Skeletal muscle satellite cell (primary cell): ENCODE results near the gene TBX10.
A peak's percentile ranks its signal among the peaks of the same experiment; 100 is the strongest.
"Not testable (repeated sequence)": the region's sequence is repeated elsewhere in the genome, so short reads cannot be mapped to it uniquely, and the experiment has no call there.

Source experiments
- H3K27me3 ChIP-seq: 2 replicates; pipeline ENCODE4 v1.7.0; 2013; ENCODE audit warnings: low read length; ENCODE audit not compliant: control insufficient read depth, insufficient read depth
- H3K36me3 ChIP-seq: 2 replicates; pipeline ENCODE4 v1.7.0; 2013; ENCODE audit warnings: mild to moderate bottlenecking, control low read depth, low read length; ENCODE audit not compliant: insufficient read depth
- H3K4me1 ChIP-seq: 2 replicates; pipeline ENCODE4 v1.7.0; 2013; ENCODE audit warnings: low read length; ENCODE audit not compliant: control insufficient read depth, insufficient read depth
- H3K4me2 ChIP-seq: 2 replicates; pipeline ENCODE4 v1.7.0; 2013; ENCODE audit warnings: mild to moderate bottlenecking, low read length
- H3K4me3 ChIP-seq: 2 replicates; pipeline ENCODE4 v1.7.0; 2013; ENCODE audit warnings: low read length
- H3K9ac ChIP-seq: 2 replicates; pipeline ENCODE4 v1.7.0; 2013; ENCODE audit warnings: mild to moderate bottlenecking, low read depth, low read length, moderate library complexity
- H3K9me3 ChIP-seq: replicated peaks from 2 replicates; pipeline ENCODE4 v1.7.0; 2013; ENCODE audit warnings: mild to moderate bottlenecking, control low read depth, low read length

The TBX10 gene

DNA sequence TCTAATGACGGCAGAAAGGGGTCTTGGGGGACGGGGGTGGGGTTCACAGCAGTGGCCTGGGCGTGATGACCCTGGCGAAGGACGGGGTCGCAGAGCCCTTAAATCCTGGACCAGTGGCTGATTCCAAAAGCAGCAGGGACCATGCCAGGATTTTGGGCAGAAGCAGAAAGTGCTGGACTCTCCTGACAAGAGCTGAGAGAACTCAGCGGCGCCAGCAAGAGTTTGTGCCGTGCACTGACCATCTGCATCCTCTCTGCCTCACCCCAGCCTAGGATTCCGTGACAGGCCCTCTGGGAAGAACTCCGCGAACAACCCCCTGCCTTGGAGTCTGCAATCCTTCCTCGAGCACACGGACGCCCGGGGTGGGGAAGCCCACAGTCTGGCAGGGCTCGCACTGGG is 33.5 kb downstream of the TBX10 start:
- peaks cover 9% of the 10 kb centered on the region for H3K27me3 ChIP-seq
- peak overlapping the region; percentile 93 for H3K9ac ChIP-seq
- H3K4me3 ChIP-seq, result peak overlapping the region; percentile 87
- no peaks in the 10 kb centered on the region for H3K9me3 ChIP-seq
- peak overlapping the region; percentile 90 for H3K4me2 ChIP-seq
- H3K4me1 ChIP-seq, result peaks cover 10% of the 10 kb centered on the region
- H3K36me3 ChIP-seq, result peaks cover 14% of the 10 kb centered on the region

DNA sequence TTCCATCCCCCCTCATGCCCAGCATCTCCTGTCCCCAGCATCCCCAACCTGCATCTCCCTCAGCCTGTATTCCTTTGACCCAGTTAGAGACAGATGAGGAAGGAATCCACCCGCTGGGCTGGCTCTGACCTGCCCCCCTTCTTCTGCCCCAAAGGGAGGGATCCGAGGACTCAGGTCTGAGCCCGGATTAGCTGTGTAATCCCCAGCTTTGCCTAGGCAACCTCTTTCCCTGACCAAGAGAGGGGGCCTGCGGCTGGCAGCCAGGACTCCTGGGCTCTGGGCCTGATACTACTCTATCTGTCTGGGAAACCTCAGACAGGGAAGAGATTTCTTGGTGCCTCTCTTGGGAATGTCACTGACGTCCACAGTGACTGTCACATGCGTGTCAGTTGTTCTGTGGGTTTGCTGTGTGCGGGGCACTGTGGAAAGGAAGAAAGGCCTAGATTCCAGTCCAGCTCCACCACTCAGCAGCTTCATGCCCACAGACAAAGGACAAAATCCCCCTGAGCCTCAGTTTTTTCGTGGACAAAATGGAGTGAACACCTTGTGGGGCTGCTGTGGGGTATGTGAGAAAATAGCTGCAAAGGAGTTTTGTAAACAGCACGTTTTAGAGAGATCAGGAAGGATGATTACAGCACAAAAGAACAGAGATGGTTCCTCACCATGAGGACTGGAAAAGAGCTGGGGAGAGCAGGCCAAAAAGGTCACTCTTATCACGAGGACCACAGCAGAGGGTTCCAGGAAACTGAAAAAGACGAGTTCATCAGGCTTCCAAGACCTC is 34.1 kb downstream of the TBX10 start:
- Histone ChIP-seq H3K4me2 (no peak overlapping the region), H3K9me3 (no peaks in the 10 kb centered on the region), H3K36me3 (peaks cover 13% of the 10 kb centered on the region), H3K9ac (no peak overlapping the region), H3K27me3 (peaks cover 16% of the 10 kb centered on the region), H3K4me1 (peaks cover 10% of the 10 kb centered on the region), H3K4me3 (no peak overlapping the region)

DNA sequence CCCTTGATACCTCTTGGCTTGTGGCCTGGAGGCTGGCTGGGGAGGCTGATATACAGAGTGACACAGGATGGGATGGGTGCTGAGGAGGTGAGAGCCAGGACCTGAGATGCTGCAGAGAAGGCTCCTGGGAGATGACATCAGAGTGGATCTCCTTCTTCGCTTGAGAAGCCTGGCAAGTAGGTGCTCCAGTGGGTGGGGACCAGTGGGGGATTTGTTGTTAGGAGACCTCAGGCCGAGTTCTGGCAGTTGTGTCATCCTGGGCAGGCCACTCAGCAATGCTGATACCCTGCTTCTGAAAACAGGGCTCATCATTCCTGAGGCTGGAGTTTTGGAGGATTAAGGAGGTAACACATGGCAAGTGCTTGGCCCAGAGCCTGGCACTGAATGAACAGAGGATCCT is 34.7 kb downstream of the TBX10 start:
- H3K9ac ChIP-seq, result no peak overlapping the region

DNA sequence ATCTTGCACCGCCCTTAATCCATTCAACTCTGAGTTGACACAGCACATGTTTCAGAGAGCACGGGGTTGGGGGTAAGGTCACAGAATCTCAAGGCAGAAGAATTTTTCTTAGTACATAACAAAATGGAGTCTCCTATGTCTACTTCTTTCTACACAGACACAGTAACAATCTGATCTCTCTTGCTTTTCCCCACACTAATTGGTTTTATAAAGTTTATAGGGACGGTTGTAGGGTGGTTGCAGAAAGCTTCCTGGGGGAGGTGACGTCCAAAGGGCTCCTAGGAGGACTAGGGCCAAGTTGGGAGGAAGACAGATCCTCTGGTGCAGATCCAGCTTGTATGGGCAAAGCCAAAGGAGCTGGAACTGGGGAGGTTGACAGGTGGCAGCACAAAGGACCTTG is 35.4 kb downstream of the TBX10 start:
- H3K4me1 ChIP-seq, H3K4me3 ChIP-seq, H3K36me3 ChIP-seq, H3K9ac ChIP-seq, H3K4me2 ChIP-seq, H3K9me3 ChIP-seq: not testable (repeated sequence)
- peaks cover 21% of the 10 kb centered on the region for H3K27me3 ChIP-seq

More for the DNA sequence above, 34.7 kb downstream of the TBX10 start:
- Histone ChIP-seq H3K4me1 (peaks cover 10% of the 10 kb centered on the region), H3K27me3 (peaks cover 21% of the 10 kb centered on the region), H3K36me3 (peaks cover 10% of the 10 kb centered on the region), H3K4me3 (no peak overlapping the region), H3K4me2 (no peak overlapping the region), H3K9me3 (no peaks in the 10 kb centered on the region)

DNA sequence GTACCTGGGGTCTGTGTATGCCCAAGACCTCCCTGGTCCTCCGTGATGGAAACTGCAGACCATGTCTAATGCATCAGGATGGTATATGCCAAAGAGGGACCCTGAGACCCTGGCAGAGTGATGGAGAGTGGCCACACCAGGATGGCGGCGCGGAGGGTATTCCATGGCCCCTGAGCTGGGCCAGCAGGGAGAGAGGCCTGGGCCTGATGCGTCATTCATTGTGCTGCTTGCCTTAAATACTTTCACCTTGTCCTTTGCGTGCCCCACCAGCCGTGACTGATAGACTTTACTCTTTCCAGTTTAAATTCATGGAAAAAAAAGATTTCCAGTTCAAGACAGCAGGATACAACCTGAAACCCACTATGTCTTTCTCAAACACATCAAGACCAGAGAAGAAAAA is 38.5 kb downstream of the TBX10 start:
- H3K4me3 ChIP-seq, result no peak overlapping the region
- no peaks in the 10 kb centered on the region for H3K36me3 ChIP-seq
- H3K4me2 ChIP-seq, result no peak overlapping the region
- H3K27me3 ChIP-seq, result peaks cover 24% of the 10 kb centered on the region
- no peaks in the 10 kb centered on the region for H3K9me3 ChIP-seq
- H3K4me1 ChIP-seq, result peaks cover 1% of the 10 kb centered on the region
- no peak overlapping the region for H3K9ac ChIP-seq

DNA sequence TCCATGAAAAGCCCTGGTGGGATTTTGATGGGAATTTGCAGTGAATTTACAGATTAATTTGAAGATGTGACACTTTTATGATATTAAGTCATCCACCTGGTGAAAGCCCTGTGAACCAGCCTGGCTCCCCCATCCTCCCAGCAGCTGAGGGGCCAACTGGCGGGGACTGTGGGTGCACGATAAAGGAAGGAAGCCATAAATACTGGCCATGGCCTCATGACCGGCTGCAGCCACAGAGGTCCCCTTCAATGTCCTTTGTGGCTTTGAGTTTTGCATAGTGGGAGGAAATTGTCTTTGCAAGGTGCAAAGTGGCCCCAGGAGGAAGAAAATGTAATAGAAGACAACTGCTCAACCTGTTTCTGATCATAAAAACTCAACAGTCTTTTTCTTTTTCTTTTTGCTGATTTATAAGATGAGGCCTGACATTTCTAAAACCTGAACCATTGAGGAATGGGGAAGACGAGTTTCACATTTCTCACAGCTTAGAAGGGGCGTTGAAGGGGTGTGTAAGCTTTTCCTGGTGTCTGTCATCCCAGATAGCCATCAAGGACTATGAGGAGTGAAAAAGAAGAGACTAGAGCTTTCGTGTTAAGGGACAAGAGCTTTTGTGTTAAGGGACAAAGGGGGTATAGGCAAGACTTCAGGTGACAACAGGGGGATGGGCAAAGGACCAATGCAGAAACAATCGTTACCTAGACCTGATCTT is 39.1 kb downstream of the TBX10 start:
- H3K9me3 ChIP-seq, result no peaks in the 10 kb centered on the region
- H3K9ac ChIP-seq, result no peak overlapping the region
- no peaks in the 10 kb centered on the region for H3K4me1 ChIP-seq
- no peaks in the 10 kb centered on the region for H3K36me3 ChIP-seq
- H3K4me2 ChIP-seq, result no peak overlapping the region
- H3K27me3 ChIP-seq, result peaks cover 24% of the 10 kb centered on the region
- no peak overlapping the region for H3K4me3 ChIP-seq

DNA sequence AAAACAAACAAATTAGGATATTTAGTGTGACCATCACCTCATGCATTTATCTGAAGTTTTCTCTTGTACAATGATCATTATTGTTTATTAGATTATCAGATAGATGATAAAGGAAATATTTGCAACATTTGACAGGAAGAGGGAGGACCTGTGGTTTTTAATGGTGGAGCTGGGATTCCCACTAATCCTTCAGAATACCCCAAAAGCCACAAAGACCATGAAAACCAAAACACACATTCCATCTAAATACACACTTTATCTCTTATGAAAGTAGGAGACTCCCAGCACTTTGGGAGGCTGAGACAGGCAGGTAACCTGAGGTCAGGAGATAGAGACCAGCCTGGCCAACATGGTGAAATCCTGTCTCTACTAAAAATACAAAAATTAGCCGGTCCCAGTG is 40.4 kb downstream of the TBX10 start:
- Histone ChIP-seq H3K9me3 (no peaks in the 10 kb centered on the region), H3K4me1 (no peaks in the 10 kb centered on the region)

DNA sequence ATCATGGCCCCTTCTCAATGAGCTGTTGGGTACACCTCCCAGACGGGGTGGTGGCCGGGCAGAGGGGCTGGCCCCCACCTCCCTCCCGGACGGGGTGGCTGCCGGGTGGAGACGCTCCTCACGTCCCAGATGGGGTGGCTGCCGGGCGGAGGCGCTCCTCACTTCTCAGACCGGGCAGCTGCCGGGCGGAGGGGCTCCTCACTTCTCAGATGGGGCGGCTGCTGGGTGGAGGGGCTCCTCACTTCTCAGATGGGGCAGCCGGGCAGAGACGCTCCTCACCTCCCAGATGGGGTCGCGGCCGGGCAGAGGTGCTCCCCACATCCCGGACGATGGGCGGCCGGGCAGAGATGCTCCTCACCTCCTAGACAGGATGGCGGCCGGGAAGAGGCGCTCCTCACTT is 41.6 kb downstream of the TBX10 start:
- not testable (repeated sequence) for H3K4me1 ChIP-seq, H3K4me3 ChIP-seq, H3K9ac ChIP-seq, H3K4me2 ChIP-seq, H3K36me3 ChIP-seq, H3K9me3 ChIP-seq
- H3K27me3 ChIP-seq, result peaks cover 32% of the 10 kb centered on the region

More for the DNA sequence above, 40.4 kb downstream of the TBX10 start:
- Histone ChIP-seq H3K9ac (no peak overlapping the region), H3K4me3 (no peak overlapping the region), H3K27me3 (peaks cover 24% of the 10 kb centered on the region), H3K4me2 (no peak overlapping the region), H3K36me3 (no peaks in the 10 kb centered on the region)

DNA sequence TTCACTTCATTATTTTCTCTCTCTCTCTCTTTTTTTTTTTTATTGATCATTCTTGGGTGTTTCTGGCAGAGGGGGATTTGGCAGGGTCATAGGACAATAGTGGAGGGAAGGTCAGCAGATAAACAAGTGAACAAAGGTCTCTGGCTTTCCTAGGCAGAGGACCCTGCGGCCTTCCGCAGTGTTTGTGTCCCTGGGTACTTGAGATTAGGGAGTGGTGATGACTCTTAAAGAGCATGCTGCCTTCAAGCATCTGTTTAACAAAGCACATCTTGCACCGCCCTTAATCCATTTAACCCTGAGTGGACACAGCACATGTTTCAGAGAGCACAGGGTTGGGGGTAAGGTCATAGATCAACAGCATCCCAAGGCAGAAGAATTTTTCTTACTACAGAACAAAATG is 42.1 kb downstream of the TBX10 start:
- H3K4me1 ChIP-seq, H3K9me3 ChIP-seq, H3K4me2 ChIP-seq, H3K9ac ChIP-seq, H3K36me3 ChIP-seq, H3K4me3 ChIP-seq: not testable (repeated sequence)
- peaks cover 27% of the 10 kb centered on the region for H3K27me3 ChIP-seq

DNA sequence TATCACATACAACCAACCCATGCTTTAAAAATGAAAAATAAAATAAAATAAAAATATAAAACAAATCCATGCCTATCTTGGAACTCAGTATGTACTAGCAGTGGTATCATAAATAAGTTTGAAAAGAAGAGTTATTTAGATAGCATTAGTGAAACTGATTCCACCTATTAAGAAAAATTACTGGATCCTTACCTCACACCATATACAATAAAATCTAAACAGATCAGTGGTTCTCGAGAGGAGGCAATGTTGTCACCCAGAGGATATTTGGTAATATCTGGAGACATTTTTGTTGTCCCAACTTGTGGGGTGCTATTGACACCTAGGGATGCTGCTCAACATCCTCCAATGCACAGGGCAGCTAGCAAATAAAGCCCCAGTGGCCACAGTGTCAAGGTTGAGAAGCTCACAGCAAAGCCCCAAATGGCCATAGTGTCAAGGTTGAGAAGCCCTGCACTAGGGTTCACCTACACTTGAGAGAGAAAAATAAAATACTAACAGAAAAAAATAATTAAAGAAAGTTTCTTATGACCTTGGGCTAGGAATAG is 42.7 kb downstream of the TBX10 start:
- Histone ChIP-seq H3K4me3 (no peak overlapping the region), H3K9me3 (no peaks in the 10 kb centered on the region), H3K4me2 (no peak overlapping the region), H3K27me3 (peaks cover 26% of the 10 kb centered on the region), H3K9ac (no peak overlapping the region), H3K4me1 (no peaks in the 10 kb centered on the region), H3K36me3 (no peaks in the 10 kb centered on the region)

DNA sequence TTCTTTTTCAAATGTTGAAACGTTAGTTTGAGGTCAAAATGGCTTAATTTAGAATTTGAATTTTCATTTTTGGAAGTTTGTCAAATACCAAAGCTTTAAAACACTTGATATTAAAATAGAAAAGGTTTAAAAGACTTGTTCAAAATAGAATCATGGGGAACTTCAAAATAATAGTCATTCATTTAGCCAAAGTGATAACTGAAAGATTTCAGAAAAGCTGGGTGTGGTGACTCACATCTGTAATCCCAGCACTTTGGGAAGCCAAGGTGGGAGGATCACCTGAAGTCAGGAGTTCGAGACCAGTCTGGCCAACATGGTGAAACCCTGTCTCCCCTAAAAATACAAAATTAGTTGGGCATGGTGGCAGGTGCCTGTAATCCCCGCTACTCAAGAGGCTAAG is 45.1 kb downstream of the TBX10 start:
- Histone ChIP-seq H3K4me1 (no peaks in the 10 kb centered on the region), H3K36me3 (no peaks in the 10 kb centered on the region), H3K4me3 (no peak overlapping the region), H3K9ac (no peak overlapping the region), H3K4me2 (no peak overlapping the region), H3K9me3 (no peaks in the 10 kb centered on the region), H3K27me3 (peaks cover 12% of the 10 kb centered on the region)

DNA sequence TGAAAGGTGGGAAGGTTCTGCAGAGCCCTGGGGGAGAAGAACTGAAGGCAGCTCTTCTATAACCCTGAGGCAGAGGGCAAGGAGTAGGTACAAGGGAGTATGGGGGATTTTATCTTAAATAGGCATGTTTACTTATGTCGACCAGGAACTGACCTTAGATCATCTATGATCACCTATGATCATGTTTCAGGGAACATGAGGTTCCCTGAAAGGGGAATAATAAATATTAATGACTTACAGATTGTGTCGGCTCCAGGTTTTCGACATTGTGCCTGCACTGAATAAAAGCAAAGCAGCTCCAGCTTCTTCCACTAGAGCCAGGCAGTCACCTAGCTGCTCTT is 46.0 kb downstream of the TBX10 start:
- Histone ChIP-seq H3K9ac (no peak overlapping the region), H3K4me1 (no peaks in the 10 kb centered on the region), H3K9me3 (no peaks in the 10 kb centered on the region), H3K27me3 (peaks cover 12% of the 10 kb centered on the region), H3K4me3 (no peak overlapping the region), H3K36me3 (no peaks in the 10 kb centered on the region), H3K4me2 (no peak overlapping the region)
